GM18909 (cell line): ENCODE results near the gene ITPR3.
"Not testable (repeated sequence)": the region's sequence is repeated elsewhere in the genome, so short reads cannot be mapped to it uniquely, and the experiment has no call there.

Experiments
- ATAC-seq: cut with Tn5 transposase; IDR thresholded peaks from one replicate; pipeline ENCODE4 v1.9.1; 2021; ENCODE audit warnings: mild to moderate bottlenecking; ENCODE audit not compliant: unreplicated experiment, poor library complexity

The ITPR3 gene

DNA sequence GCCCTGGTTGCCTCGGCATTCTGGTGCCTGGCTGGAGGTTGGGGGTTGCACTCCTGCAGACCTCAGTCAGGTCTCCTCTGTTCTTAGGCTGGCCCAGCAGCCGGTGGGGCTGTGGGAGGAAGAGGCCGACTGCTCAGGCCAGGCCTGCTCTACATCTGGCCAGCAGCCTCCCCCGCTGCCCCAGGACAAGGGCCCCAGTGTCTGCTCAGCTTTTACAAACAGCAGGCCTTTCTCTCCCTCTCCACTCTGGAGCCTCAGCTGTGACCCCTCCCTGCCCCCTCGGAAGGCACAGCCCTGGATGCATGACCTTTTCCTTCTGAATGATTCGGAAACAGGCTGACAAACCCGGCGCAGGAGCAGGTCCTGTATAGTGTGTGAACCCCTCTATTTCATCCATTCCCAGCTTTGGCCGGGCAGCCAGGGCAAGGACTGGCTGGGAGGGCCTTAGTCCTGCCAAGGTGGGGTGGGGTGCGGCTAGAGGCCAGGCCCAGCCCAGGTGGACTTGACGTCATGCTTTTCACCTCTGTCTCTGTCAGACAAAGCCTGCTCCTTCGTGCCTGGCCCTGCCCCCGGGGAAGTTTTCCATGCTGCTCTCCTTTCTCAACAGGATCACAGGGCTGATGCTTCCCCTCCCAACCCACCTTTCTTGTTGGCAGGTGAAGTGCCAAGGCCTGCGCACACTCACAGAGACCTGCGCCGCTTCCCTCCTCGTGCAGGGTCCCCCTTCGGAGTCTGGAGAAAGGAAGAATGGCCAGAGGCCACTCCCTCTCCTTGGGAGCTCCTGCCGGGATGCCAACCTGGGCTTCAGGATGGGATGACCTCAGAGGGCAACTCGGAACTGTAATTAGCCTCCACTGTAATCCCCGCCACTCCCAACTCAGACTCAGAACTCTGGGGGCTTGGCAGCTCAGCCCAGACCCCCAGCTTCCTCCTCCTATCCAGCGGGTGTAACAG lies 10.1 kb upstream of the ITPR3 start:
- no peak for ATAC-seq

DNA sequence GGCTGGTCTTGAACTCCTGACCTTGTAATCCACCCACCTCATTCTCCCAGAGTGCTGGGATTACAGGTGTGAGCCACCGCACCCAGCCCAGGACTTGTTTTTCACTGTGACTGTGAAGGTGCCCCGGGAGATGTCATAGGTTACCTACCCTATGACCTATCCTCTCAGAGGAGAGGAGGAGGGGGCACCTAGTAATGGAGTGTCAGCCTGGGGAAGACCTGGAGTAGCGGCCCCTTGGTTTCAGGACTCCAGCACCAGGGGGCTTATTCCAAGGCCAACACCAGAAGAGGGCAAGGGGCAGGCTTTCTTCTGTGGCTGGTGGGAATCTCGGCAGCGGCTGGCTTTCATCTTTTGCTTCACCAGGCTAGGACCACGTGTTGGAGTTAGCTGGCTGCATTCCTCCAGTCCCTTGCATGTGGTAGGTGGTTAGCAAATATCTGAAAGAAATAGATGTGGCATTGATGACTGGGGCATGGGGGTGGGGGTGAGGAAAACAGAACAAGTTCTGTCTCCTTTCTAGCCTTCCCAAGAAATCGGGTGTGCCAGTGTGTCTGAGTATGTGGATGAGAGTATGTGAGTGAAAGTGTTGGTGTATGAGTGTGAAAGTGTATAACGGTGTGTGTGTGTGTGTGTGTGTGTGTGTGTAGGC lies 7.9 kb upstream of the ITPR3 start:
- no peak for ATAC-seq

DNA sequence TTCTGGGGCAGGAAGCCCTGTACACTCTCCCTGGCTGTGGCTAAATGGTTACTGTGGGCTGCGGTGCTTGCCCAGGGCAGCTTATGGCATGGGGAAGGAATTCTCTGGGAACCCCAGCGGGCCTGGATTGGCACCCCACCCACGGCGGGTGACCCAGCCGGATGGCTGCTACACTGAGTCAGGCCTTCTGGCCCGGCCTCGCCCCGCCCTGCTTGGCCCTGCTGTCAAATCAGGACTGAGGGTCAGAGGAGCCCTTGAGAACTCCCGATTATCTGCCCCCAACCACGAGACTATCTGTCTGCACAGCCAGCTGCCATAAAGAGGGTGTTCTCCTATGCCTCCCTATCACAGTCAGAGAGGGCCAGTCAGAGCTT lies 7.3 kb upstream of the ITPR3 start:
- no peak for ATAC-seq

DNA sequence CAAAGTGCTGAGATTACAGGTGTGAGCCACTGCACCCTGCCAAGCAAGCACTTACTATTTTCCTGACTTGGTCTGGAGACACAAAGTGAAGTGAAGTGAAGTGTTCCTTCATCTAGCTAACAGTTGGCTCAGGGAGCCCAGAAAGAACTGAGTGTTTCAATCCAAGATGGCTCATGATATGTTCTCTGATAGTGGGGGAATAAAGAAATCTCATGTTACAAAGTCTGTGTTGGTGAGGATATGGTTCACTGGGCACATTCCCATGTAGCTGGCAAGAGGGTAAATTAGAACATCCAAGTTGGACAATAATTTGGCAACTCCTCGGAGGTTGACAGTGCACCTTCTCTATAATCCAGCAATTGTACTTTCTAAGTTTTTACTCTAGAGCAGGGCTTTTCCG lies 5.0 kb upstream of the ITPR3 start:
- no peak for ATAC-seq

DNA sequence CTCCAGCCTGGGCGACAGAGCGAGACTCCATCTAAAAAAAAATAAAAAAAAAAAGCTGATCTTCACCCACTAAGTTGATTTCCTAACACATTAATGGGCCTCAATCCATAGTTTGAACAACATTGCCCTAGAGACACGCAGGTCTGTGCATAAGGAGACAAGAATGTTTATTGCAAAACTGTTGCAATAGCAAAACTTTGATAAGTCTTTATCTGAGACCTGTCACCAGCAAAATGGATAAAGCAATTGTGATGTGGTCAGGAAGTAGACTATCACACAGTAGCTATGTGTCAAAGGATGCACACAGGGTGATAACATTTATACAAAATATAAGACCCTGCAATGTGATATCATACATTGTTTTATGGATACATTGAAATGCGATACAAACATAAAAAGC lies 4.2 kb upstream of the ITPR3 start:
- ATAC-seq: no peak

DNA sequence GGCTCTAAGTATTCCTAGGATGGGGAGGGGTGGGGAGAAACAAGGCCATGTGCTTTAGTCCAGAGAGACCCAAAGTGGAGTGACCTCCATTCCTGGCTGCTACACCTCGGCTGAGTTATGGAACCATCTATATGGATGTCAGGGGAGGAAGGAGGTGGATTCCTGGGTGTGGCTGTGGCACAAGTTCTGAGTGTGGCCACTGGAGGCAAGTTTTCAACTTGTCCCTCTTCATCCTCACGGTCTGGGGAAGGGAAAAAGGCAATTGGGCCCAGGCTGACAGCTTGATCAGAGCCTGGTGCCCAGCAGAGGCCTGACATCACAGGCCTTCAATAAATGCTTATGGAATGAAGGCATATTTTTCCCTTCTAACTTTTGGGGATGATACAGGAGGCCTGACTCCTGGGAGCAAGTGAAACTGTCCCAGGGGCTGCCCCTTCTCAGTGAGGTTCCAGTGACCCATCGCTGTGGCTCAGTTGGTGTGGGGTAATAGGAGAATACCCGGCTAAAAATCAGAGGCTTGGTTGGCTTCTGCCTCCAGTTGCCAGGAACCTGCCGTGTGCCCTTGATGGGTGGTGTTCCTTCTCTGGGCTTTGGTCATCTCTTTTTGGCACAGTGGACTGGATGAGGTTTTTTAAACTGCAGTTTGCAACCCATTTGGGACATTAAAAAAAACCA lies 1.8 kb upstream of the ITPR3 start:
- ATAC-seq: no peak

DNA sequence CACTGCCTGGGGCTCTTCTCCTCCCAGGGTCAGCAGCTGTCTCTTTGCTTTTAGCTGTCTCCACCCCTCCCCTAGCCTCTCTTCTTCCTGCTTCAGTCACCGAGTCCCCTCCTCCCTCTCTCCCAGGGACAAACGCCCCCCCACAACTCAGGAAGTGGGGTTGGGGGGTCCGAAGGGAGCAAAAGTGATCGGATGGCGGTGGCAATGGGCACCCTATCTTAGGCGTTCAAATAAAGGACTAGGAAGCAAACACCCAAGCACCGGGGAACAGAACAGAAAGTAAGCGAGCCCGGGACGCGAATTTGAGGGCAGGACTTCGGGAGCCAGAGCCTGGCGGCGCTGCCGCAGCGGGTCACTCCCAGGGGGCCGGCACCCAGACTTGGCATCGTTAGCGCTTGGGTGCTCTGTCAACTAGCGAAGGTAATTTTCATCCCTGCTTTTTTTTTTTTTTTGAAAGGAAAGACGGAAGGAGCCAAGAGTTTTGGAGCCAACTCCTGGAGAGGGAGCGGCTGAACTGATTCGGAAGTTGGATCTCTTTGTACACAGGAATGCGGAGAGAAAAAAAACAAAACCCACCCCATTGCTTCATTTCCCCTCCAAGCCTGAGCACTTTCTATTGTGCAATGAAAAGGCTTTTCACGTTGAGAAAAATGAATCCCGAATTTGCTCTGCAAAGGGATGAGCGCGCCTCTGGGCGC lies 815 bp upstream of the ITPR3 start:
- ATAC-seq: no peak

DNA sequence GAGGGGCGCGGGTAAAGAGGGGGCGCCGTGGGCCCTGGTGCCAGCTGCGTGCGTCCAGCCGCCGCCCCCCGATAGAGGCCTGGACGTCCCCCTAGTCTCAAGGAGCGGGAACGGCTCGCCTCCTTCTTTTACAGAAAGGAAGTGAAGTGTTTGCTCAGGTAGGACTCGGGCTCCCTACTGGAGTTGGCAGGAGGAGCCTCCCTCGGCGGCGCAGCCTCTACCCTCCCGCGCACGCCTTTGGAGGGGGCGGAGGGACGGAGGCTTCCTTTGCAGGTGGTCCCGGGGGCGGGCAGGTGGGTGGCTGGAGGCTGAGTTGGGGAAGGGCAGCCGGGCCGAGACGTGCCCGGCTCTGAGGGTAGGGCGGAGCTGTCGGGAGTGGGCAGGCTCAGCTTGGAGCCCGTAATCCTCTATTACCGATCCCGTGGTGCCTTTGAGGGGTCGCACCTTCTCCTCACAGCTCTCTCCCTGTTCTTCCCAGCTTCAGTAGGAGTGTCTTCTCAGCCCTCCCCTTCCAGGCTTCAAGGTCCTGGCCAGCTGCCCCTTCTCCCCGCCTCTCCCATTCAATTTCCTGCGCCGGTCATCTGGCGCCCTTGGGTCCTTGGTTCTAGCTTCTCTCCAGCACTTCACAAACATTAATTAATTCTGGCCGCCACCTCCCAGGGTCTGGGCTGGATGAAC lies 728 bp downstream of the ITPR3 start:
- peak; percentile 13 for ATAC-seq

DNA sequence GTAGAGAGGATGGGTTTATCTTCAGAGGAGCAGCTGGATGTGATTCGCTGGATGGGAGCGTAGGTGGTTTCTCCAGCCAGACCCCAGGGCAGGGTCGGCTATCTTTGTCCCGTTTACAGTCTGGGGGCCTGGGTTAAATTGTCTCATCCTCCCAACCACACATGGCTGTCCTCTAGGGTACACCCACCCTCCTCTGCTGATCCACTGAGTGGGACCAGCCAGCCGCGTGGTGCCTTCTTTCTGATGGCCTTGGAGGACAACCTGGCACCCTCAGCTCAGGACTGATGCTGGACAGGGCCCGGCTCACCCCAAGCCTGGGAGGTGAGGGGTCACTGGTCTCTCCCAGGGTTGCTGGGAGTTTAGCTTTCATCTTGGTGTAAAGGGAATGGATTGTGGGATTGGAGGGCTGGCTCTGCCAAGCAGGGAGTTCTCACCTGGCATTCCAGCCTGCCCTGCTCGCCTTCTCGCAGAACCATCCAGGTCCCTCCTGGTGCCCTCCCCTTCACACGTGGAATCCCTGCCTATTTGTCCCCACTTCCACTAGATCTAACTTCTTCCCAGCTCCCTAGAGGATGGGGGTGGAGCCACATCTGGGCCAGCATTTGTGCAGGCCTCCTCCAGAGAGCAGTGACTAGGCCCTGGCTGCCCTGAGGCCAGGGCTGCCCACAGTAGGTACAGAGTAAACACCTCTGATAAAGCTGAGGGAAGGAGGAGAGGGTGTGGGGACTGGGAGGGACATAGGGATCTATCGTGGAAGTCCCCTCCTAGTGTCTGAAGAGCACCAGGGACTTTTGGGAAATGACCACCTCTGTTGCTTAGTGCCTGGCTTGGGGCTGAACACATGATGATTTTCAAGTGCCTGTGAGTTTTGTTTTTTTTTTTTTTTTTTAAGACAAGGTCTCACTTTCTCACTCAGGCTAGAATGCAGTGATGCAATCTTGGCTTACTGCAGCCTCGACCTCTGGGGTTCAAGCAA lies 1.6 kb downstream of the ITPR3 start:
- no peak for ATAC-seq

DNA sequence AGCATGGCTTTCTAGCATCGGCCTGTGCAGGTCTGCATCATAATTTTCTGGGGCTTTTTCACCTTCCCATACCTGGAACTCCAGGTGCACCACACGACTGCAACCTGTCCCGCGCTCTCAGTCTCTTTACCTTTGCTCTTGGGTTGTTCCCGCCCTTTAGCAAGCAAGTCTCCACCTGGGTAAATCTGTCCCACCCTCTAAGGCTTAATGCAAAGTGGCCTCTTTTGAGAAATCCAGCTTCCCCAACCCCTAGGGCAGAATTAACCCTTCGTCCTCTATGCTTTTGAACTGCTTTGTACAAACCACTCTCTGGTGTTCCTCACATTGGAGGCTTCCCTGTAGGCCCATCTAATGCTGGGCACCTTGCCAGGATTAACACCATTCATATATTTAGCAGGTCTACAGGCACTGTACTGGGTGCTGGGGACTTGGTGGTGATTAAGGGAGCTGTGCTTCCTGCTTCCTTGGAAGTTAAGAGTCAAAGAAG lies 2.8 kb downstream of the ITPR3 start:
- ATAC-seq: no peak

DNA sequence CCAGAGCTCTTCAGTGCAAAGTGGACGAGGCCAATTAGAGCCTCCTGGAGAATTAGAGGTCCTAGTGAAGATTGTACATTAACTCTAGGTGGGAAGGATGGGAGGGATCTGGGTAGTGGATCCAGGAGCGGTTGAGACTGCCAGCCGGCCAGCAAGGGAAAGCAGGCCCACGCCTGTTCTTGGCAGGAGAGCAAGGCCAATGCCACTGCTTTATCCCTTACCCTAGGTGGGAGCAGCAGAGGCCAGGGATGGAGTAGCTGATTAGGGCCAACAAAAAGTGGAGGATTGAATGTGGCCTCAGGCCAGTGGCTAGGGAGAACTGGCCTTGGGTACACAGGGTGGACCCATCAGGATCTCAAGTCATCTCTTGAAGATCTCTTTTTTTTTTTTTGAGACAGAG lies 3.7 kb downstream of the ITPR3 start:
- no peak for ATAC-seq

DNA sequence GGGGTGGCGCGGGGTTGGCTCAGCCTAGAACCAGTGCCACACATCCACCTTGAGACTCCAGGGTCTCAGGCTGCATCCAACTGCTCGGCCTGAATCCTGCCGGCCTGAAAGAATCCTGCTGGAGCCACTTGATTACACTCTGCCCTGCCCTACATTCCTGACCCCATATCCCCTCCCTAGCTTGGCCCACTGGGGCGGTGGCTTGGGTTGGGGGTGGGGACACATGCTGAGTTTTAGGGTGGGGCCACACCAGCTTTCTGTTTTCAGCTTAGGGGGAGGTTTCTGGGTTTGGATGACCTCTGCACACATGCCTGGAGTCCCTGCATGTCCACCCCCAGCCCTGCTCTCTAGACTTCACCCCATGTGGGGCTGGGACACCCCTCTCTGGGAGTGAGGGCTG lies 6.8 kb downstream of the ITPR3 start:
- no peak for ATAC-seq

DNA sequence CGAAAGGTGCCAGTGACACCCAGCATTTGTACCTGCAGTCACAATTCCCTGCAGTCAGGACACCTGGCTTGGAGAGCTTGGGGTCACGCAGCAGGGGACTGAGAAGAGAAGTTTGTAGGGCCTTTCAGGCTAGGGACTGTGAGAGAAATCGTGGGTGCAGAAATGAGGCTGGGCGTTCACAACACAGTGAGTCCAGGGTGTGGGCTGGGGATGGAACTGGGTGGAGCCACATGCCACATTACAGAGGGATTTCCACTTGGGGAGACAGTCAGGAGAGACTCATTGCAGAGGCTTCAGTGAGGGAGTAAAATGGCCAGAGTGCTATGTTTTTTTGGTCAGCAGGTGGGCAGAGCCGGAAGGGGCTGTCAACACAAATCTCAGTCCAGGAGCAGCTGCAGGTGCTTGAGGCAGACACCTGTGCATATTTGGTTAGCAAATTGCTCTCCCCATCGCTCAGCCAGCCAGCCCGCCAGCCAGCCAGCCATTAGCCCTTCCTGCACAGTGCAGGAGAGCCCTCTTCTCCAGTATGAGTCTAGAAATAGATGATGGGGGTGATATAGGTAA lies 7.4 kb downstream of the ITPR3 start:
- ATAC-seq: no peak

DNA sequence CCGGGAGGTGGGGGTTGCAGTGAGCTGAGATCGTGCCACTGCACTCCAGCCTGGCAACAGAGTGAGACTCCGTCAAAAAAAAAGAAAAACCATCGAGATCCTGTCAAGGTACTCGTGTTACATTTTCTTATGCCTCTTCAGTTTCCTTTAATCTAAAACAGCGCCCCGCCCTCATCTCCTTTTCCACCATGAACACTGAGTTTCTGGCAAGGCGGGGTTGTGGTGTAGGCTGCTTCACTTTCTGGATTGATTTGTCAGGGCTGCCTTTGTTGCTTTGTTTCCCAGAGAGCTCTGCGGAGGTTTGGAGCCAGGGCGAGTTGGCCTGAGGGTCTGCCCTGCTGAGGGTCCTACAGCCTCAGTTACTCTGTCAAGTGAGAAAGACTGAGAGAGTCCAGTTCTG lies 8.9 kb downstream of the ITPR3 start:
- no peak for ATAC-seq

DNA sequence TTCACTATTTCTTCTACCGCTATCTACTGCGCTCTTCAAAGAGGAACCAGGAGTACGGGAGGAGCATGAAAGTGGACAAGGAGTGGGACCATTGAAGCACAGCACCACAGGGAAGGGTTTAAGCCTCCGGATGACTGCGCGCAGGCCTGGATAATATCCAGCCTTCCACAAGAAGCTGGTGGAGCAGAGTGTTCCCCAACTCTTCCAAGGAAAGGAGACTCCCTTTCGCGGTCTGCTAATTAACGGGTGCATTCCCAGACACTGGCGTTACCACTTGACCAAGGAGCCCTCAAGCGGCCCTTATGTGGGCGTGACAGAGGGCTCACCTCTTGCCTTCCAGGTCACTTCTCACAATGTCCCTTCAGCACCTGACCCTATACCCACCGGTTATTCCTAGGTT lies 10.4 kb downstream of the ITPR3 start:
- ATAC-seq: not testable (repeated sequence)

DNA sequence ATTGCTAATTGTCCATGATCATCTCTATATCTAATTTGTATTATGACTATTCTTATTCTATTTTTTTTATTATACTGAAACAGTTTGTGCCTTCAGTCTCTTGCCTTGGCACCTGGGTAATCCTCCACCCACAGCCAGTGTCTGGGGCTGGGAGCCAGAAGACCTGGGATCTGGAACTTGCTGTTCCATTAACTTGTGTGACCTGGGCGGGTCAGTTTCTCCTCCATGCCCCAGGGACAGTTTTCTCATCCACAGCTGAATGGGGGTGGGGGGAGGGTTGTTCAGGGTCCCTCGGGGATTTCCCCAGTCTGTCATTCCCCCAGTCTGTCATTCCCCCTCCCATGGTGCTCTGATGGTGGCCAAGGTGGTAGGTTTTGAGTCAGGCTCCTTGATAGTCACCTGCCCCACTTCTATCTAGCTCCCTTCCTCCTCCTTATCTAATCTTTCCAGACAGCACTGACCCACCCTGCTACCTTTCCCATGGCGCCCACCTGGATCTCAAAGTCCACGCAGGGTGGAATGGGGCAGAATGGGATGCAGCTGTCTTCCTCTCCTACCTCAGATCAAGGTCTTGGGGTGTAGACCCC lies 10.9 kb downstream of the ITPR3 start:
- no peak for ATAC-seq

DNA sequence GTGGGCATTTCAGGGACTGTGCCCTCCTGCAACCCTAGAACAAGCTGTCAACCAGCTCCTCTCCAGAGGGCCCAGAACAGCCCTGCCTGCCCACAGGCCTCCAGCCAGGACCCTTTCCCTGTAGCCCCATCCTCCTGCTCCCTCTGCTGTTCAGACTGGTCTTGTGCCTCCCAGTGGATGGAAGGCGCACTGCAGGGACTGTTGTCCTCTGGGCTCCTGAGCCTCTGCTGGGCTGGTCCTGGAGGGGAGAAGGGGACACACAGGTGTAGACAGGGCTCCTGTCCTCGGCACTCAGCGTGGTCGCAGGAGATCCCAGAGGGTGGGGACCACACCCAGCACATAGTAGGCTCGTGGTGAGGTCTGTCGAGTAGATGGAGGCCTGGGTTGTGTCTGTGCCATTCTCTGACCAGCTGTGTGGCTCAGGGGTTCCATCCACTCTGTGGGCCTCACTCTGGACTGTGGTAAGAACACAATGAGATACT lies 11.5 kb downstream of the ITPR3 start:
- ATAC-seq: no peak

DNA sequence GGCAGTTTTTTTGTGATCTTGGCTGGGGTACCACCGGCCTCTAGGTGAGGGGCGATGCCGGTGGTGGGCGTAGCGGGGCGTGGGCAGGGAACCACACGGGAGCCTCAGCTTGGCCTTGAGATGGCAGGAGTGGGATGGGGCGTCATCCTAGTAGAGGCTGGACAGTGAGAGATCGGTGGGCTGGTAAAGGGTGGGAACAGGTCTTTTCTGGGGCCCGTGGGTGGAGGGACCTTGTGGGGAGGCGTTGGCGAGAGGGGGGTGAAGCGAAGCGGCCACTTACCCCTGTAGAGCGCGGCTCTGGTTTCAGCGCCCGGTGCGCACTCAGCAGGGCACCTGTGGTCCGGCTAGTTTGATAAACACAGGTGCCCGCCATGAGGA lies 12.0 kb downstream of the ITPR3 start:
- ATAC-seq: peak; percentile 8
